Prostate gland (tissue), 2 donors: ENCODE measurements around the gene SUN2.

Experiments used
- POLR2A ChIP-seq: fragments of 450-650 bp; IDR thresholded peaks from one replicate; pipeline ENCODE4 v1.6.1; 2016; ENCODE audit warnings: antibody characterized with exemption, mild to moderate bottlenecking
- TF ChIP-seq, protein P1 (sequence below), 4 experiments: fragments of 200-600 bp in 2 of 4; fragments of 450-650 bp in 2 of 4; sonication (generic) in 2 of 4; IDR thresholded peaks; 1 replicate in 3 of 4; 2 replicates in 1 of 4; pipeline ENCODE4 v1.5.1; 2016 to 2019; ENCODE audit warnings: antibody characterized with exemption in 4 of 4, mild to moderate bottlenecking in 2 of 4, moderate library complexity in 2 of 4

DNA sequence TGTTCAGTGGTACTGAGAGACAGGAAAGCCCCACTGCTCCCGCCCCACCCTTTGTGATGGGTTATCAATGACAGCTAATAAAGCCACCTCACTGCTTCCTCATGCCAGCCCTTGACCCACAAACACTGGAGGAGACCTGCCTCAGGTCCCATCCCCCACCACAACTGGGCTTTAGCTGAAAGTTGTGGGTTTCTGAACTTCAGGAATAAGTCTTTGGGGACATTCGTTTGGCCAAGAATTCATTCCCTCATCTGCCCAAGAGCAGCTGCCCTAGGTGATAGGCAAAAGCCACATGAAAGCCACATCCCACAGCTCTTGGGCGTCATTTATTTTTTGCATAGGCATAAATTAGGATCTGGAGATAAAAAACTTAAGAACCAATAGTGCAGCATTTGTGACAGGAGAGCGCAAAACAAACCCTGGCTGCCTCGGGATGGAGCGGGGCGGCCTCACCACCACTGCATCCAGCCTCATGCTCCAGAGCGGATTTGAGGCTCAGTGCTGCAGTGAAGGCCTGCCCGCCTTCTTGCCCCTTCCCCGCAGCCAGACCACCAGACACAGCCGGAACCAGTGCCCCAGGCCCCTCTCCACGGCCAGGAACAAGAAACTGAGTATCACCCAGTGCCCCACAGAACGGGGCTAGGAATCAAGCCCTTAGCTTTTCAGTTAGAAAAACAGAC, 21.2 kb downstream of the SUN2 start:
- TF ChIP-seq, protein P1, sequence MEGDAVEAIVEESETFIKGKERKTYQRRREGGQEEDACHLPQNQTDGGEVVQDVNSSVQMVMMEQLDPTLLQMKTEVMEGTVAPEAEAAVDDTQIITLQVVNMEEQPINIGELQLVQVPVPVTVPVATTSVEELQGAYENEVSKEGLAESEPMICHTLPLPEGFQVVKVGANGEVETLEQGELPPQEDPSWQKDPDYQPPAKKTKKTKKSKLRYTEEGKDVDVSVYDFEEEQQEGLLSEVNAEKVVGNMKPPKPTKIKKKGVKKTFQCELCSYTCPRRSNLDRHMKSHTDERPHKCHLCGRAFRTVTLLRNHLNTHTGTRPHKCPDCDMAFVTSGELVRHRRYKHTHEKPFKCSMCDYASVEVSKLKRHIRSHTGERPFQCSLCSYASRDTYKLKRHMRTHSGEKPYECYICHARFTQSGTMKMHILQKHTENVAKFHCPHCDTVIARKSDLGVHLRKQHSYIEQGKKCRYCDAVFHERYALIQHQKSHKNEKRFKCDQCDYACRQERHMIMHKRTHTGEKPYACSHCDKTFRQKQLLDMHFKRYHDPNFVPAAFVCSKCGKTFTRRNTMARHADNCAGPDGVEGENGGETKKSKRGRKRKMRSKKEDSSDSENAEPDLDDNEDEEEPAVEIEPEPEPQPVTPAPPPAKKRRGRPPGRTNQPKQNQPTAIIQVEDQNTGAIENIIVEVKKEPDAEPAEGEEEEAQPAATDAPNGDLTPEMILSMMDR (IDR thresholded peaks at IDR 0.05): no peak
- TF ChIP-seq POLR2A: no peak
